DND-41 (cell line): Measurements from ENCODE around the gene POU3F1.
A peak's percentile ranks its signal among the peaks of the same experiment; 100 is the strongest.

Experiments used
- ATAC-seq: fragments of 200-7000 bp; cut with Tn5 transposase; 3 replicates; pipeline ENCODE4 v1.9.1; 2021; ENCODE audit warnings: low read depth; ENCODE audit not compliant: insufficient read depth
- DNase-seq: peaks from one replicate; pipeline ENCODE4 v3.0.0-alpha.2; 2020
- H2AFZ ChIP-seq: 2 replicates; pipeline ENCODE4 v1.6.0; 2012; ENCODE audit warnings: low read depth, low read length
- H3K27ac ChIP-seq: 2 replicates; pipeline ENCODE4 v1.5.1; 2012; ENCODE audit warnings: low read length, inconsistent platforms
- H3K27me3 ChIP-seq: fragments of 200-600 bp; sonication (generic); 2 replicates; pipeline ENCODE4 v1.6.0; 2012; ENCODE audit warnings: low read length, mild to moderate bottlenecking, inconsistent platforms; ENCODE audit not compliant: insufficient read depth, poor library complexity
- H3K36me3 ChIP-seq: 2 replicates; pipeline ENCODE4 v1.5.1; 2012; ENCODE audit warnings: low read length, inconsistent platforms; ENCODE audit not compliant: insufficient read depth
- H3K4me1 ChIP-seq: 2 replicates; pipeline ENCODE4 v1.5.1; 2012; ENCODE audit warnings: mild to moderate bottlenecking, low read length; ENCODE audit not compliant: insufficient read depth
- H3K4me2 ChIP-seq: 2 replicates; pipeline ENCODE4 v1.6.0; 2012; ENCODE audit warnings: mild to moderate bottlenecking, moderate library complexity, low read length, inconsistent platforms; ENCODE audit not compliant: insufficient read depth
- H3K4me3 ChIP-seq, 2 experiments: fragments of 200-600 bp in 1 of 2; shearing (Covaris generic) in 1 of 2; 2 replicates each; pipeline ENCODE4 v1.5.1; 2012 to 2016; ENCODE audit warnings: inconsistent platforms in 2 of 2, low read length in 2 of 2, mild to moderate bottlenecking in 2 of 2, low read depth in 1 of 2, moderate library complexity in 1 of 2
- H3K79me2 ChIP-seq: 2 replicates; pipeline ENCODE4 v1.6.0; 2012; ENCODE audit warnings: low read length, inconsistent platforms; ENCODE audit not compliant: insufficient read depth
- H3K9ac ChIP-seq: 2 replicates; pipeline ENCODE4 v1.6.0; 2012; ENCODE audit warnings: low read depth, mild to moderate bottlenecking, inconsistent platforms, low read length, moderate library complexity
- H3K9me3 ChIP-seq: 2 replicates; pipeline ENCODE4 v1.5.1; 2012; ENCODE audit warnings: low read length, moderate library complexity, mild to moderate bottlenecking, inconsistent platforms; ENCODE audit not compliant: insufficient read depth, severe bottlenecking
- H4K20me1 ChIP-seq: 2 replicates; pipeline ENCODE4 v1.6.0; 2012; ENCODE audit warnings: low read length; ENCODE audit not compliant: insufficient read depth
- EZH2 ChIP-seq: IDR thresholded peaks from 3 replicates; pipeline ENCODE4 v1.6.1; 2012; ENCODE audit warnings: borderline replicate concordance, low read depth, mild to moderate bottlenecking, moderate library complexity, low read length, inconsistent platforms; ENCODE audit not compliant: severe bottlenecking
- TF ChIP-seq, protein P1 (sequence below): IDR thresholded peaks from 2 replicates; pipeline ENCODE4 v1.5.1; 2012; ENCODE audit warnings: borderline replicate concordance, low read length, moderate library complexity, mild to moderate bottlenecking; ENCODE audit not compliant: poor library complexity, severe bottlenecking; ENCODE audit errors: extremely low read depth

POU3F1 gene

GRCh38 chr1:38012363-38013226 is 34.0 kb downstream of the POU3F1 start, which contains the start of gene UTP11:
UTP11 (plus strand) TSS chr1:38012734; CDS start chr1:38012803, 69 bp downstream.
- H2AFZ ChIP-seq: peak within 1 kb of the TSS; percentile 83
- H4K20me1 ChIP-seq: peaks cover 29% of the 10 kb centered on the region; the same call in 1 of the 2 replicates
- H3K36me3 ChIP-seq: peaks cover 36% of the 10 kb centered on the region
- H3K9ac ChIP-seq: peak within 1 kb of the TSS; percentile 93
- H3K27ac ChIP-seq: peak within 1 kb of the TSS; percentile 87
- H3K4me2 ChIP-seq: peak within 1 kb of the TSS; percentile 94
- H3K9me3 ChIP-seq: no peaks in the 10 kb centered on the region
- TF ChIP-seq, protein P1, sequence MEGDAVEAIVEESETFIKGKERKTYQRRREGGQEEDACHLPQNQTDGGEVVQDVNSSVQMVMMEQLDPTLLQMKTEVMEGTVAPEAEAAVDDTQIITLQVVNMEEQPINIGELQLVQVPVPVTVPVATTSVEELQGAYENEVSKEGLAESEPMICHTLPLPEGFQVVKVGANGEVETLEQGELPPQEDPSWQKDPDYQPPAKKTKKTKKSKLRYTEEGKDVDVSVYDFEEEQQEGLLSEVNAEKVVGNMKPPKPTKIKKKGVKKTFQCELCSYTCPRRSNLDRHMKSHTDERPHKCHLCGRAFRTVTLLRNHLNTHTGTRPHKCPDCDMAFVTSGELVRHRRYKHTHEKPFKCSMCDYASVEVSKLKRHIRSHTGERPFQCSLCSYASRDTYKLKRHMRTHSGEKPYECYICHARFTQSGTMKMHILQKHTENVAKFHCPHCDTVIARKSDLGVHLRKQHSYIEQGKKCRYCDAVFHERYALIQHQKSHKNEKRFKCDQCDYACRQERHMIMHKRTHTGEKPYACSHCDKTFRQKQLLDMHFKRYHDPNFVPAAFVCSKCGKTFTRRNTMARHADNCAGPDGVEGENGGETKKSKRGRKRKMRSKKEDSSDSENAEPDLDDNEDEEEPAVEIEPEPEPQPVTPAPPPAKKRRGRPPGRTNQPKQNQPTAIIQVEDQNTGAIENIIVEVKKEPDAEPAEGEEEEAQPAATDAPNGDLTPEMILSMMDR: no peak
- no peak for TF ChIP-seq EZH2
- ATAC-seq (peak; percentile 97), DNase-seq (peak; percentile 95)
- H3K4me1 ChIP-seq: peaks cover 44% of the 10 kb centered on the region
- H3K79me2 ChIP-seq: peaks cover 49% of the 10 kb centered on the region
- H3K27me3 ChIP-seq: no peaks in the 10 kb centered on the region
- H3K4me3 ChIP-seq: peak within 1 kb of the TSS; percentile 64 to 85

GRCh38 chr1:38009841-38010180 is 36.8 kb downstream of the POU3F1 start:
- Histone ChIP-seq H3K4me2 (no peak overlapping the region), H3K79me2 (peaks cover 23% of the 10 kb centered on the region), H3K4me3 (no peak overlapping the region), H3K9me3 (no peaks in the 10 kb centered on the region), H4K20me1 (peaks cover 11% of the 10 kb centered on the region; the same call in 1 of the 2 replicates), H3K36me3 (peaks cover 9% of the 10 kb centered on the region; the same call in 1 of the 2 replicates), H3K27me3 (no peaks in the 10 kb centered on the region), H3K4me1 (peaks cover 43% of the 10 kb centered on the region), H3K27ac (no peak overlapping the region), H2AFZ (no peak overlapping the region), H3K9ac (no peak overlapping the region)
- TF ChIP-seq, protein P1: no peak
- TF ChIP-seq EZH2: no peak
- no peak for DNase-seq
- no peak for ATAC-seq

DNA sequence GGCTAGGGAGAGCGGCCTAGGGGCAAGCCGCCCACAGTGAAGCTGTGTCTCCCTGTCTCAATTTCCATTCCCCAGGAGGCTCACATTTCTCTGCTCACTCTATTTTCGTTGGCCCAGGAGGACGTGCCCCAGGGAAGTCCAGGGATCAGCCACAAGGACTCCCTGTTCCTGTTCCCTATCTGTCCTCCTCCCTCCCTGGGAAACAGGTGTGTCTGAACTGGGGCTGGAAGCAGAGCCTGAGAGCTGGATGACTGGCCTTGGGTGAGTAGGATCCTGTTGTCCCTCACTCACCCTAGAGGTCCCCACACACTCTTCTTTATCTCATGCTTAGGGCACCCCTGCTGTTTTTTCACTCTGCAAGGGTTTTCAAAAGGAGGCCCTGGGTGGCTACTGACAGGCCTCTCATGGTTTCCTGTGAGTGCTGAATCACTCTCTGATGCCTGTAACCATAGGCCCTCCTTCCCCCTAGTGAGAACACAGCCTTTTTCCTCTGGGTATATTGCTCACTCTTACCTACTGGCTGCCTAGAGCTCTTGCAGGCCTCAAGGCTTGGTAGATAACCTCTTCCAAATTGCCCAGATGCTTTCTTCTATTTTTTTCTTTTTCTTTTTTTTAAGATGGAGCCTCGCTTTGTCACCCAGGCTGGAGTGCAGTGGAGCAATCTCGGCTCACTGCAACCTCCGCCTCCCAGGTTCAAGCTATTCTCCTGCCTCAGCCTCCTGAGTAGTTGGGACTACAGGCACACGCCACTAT is 37.3 kb downstream of the POU3F1 start:
- 0 out of 2 replicates have a peak overlapping the region, but pooled peaks have one; percentile 18 for H3K9ac ChIP-seq
- ATAC-seq: no peak
- H3K79me2 ChIP-seq: peaks cover 18% of the 10 kb centered on the region
- H3K27me3 ChIP-seq: no peaks in the 10 kb centered on the region
- peak overlapping the region; percentile 56; the same call in 1 of the 2 replicates for H3K27ac ChIP-seq
- H3K4me3 ChIP-seq: no peak overlapping the region
- H2AFZ ChIP-seq: no peak overlapping the region
- H3K36me3 ChIP-seq: peaks cover 6% of the 10 kb centered on the region; the same call in 1 of the 2 replicates
- H4K20me1 ChIP-seq: peaks cover 9% of the 10 kb centered on the region; the same call in 1 of the 2 replicates
- peak; percentile 32 for DNase-seq
- H3K4me2 ChIP-seq: no peak overlapping the region
- peaks cover 45% of the 10 kb centered on the region for H3K4me1 ChIP-seq
- TF ChIP-seq, protein P1: no peak
- no peak for TF ChIP-seq EZH2
- no peaks in the 10 kb centered on the region for H3K9me3 ChIP-seq
